HEK293T (cell line): Measurements from ENCODE around the gene CD160.

Source experiments
- ARNT ChIP-seq: fragments of 450-650 bp; IDR thresholded peaks from 2 replicates; pipeline ENCODE4 v1.6.1; 2017; ENCODE audit warnings: mild to moderate bottlenecking
- BHLHE40 ChIP-seq: fragments of 450-650 bp; IDR thresholded peaks from 2 replicates; pipeline ENCODE4 v1.6.1; 2016; ENCODE audit warnings: mild to moderate bottlenecking, moderate library complexity, borderline replicate concordance
- CTBP1 ChIP-seq: fragments of 450-650 bp; IDR thresholded peaks from 2 replicates; pipeline ENCODE4 v1.6.1; 2016; ENCODE audit warnings: borderline replicate concordance
- FOXA1 ChIP-seq: fragments of 450-650 bp; IDR thresholded peaks from 2 replicates; pipeline ENCODE4 v1.6.1; 2016; ENCODE audit warnings: mild to moderate bottlenecking
- FOXK2 ChIP-seq: fragments of 450-650 bp; IDR thresholded peaks from 2 replicates; pipeline ENCODE4 v1.6.1; 2016; ENCODE audit warnings: mild to moderate bottlenecking
- FOXM1 ChIP-seq: fragments of 450-650 bp; IDR thresholded peaks from 2 replicates; pipeline ENCODE4 v1.6.1; 2017; ENCODE audit warnings: mild to moderate bottlenecking, borderline replicate concordance
- HDGF ChIP-seq: fragments of 450-650 bp; IDR thresholded peaks from 2 replicates; pipeline ENCODE4 v1.6.1; 2017; ENCODE audit warnings: antibody characterized with exemption, borderline replicate concordance
- L3MBTL2 ChIP-seq: fragments of 450-650 bp; conservative IDR thresholded peaks from 2 replicates; pipeline ENCODE4 v1.6.1; 2016; ENCODE audit warnings: mild to moderate bottlenecking
- LEF1 ChIP-seq: fragments of 450-650 bp; IDR thresholded peaks from 2 replicates; pipeline ENCODE4 v1.6.1; 2017; ENCODE audit warnings: mild to moderate bottlenecking, borderline replicate concordance
- NFRKB ChIP-seq: fragments of 450-650 bp; IDR thresholded peaks from 2 replicates; pipeline ENCODE4 v1.6.1; 2016; ENCODE audit warnings: mild to moderate bottlenecking, moderate library complexity
- PKNOX1 ChIP-seq: fragments of 450-650 bp; IDR thresholded peaks from 2 replicates; pipeline ENCODE4 v1.6.1; 2016
- SP1 ChIP-seq: fragments of 450-650 bp; IDR thresholded peaks from 2 replicates; pipeline ENCODE4 v1.6.1; 2017
- SUZ12 ChIP-seq: fragments of 450-650 bp; IDR thresholded peaks from 2 replicates; pipeline ENCODE4 v1.6.1; 2016; ENCODE audit warnings: mild to moderate bottlenecking
- TARDBP ChIP-seq: fragments of 450-650 bp; IDR thresholded peaks from 2 replicates; pipeline ENCODE4 v1.6.1; 2016

DNA sequence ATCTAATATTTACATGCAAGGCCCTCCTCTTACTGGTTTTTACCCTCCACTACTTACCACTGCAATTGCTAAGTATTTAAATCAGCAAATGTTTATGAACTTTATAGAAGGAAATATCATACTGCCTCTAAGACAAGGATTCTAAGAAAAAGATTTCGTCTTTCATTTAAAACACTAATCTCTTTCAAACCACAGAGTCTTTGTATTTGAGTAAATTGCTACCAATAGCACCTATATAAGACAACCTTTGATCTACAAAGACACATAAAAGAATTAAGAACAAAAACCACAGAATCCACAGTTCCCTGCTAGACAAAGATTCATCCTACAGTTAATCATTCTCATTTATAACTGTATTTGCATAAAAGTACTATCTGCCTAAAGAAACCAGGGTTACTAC, 67.0 kb downstream of the CD160 start:
- TF ChIP-seq FOXM1 (no peak), LEF1 (no peak), BHLHE40 (no peak), FOXA1 (no peak), SP1 (no peak), ARNT (no peak), CTBP1 (no peak), FOXK2 (no peak), SUZ12 (no peak), L3MBTL2 (no peak), TARDBP (no peak), NFRKB (no peak), PKNOX1 (no peak), HDGF (no peak)
